Stimulated activated CD4-positive, alpha-beta T cell treated with anti-CD3 and anti-CD28 coated beads, Interleukin-1b, Interleukin-23, amount 100 ng/mL, for 48 hours (primary cell): ENCODE results near the gene CLEC3A.
A peak's percentile ranks its signal among the peaks of the same experiment; 100 is the strongest.
"Not testable (repeated sequence)": the region's sequence is repeated elsewhere in the genome, so short reads cannot be mapped to it uniquely, and the experiment has no call there.

Experiments
- DNase-seq: peaks from one replicate; pipeline ENCODE4 v3.0.0-alpha.2; 2020

CLEC3A gene

GRCh38 chr16:78022347-78023060 is at the start of gene CLEC3A:
Gene CLEC3A (plus strand): TSS chr16:78022548. CDS start chr16:78022627, 79 bp downstream.
- no peak for DNase-seq

GRCh38 chr16:77974883-77975282 is 47.5 kb upstream of the CLEC3A start:
- no peak for DNase-seq

GRCh38 chr16:77975942-77976341 is 46.4 kb upstream of the CLEC3A start:
- no peak for DNase-seq

GRCh38 chr16:77977339-77977738 is 45.0 kb upstream of the CLEC3A start:
- no peak for DNase-seq

GRCh38 chr16:77985111-77985510 is 37.2 kb upstream of the CLEC3A start:
- DNase-seq, result no peak

GRCh38 chr16:77986011-77986740 is 36.2 kb upstream of the CLEC3A start:
- DNase-seq, result no peak

- DNase-seq, result no peak
Measured at GRCh38 chr16:77987810-77988209, 34.5 kb upstream of the CLEC3A start.

- DNase-seq, result no peak
Measured at GRCh38 chr16:77989846-77990245, 32.5 kb upstream of the CLEC3A start.

- no peak for DNase-seq
Measured at GRCh38 chr16:77991701-77992100, 30.6 kb upstream of the CLEC3A start.

GRCh38 chr16:77992381-77992780 is 30.0 kb upstream of the CLEC3A start:
- DNase-seq, result not testable (repeated sequence)

GRCh38 chr16:77993111-77993985 is 29.0 kb upstream of the CLEC3A start:
- DNase-seq, result no peak

GRCh38 chr16:77995843-77996455 is 26.4 kb upstream of the CLEC3A start:
- no peak for DNase-seq

GRCh38 chr16:77998350-77999023 is 23.9 kb upstream of the CLEC3A start:
- no peak for DNase-seq

GRCh38 chr16:78001451-78002025 is 20.8 kb upstream of the CLEC3A start:
- DNase-seq, result no peak

GRCh38 chr16:78002915-78003538 is 19.3 kb upstream of the CLEC3A start:
- DNase-seq, result peak; percentile 84

- DNase-seq, result no peak
Measured at GRCh38 chr16:78004517-78004916, 17.8 kb upstream of the CLEC3A start.

GRCh38 chr16:78005881-78006280 is 16.5 kb upstream of the CLEC3A start:
- DNase-seq, result no peak

- no peak for DNase-seq
Measured at GRCh38 chr16:78007121-78007520, 15.2 kb upstream of the CLEC3A start.

GRCh38 chr16:78024159-78024558 is 1.8 kb downstream of the CLEC3A start:
- DNase-seq, result no peak

- DNase-seq, result no peak
Measured at GRCh38 chr16:78025631-78026030, 3.3 kb downstream of the CLEC3A start.

- DNase-seq, result no peak
Measured at GRCh38 chr16:78028018-78028417, 5.7 kb downstream of the CLEC3A start.

- peak; percentile 15 for DNase-seq
Measured at GRCh38 chr16:78034530-78034929, 12.2 kb downstream of the CLEC3A start.
